ENCODE data around the gene MORC3.
A peak's percentile ranks its signal among the peaks of the same experiment; 100 is the strongest.
"Not testable (repeated sequence)": the region's sequence is repeated elsewhere in the genome, so short reads cannot be mapped to it uniquely, and the experiment has no call there.

MORC3 gene, protein sequence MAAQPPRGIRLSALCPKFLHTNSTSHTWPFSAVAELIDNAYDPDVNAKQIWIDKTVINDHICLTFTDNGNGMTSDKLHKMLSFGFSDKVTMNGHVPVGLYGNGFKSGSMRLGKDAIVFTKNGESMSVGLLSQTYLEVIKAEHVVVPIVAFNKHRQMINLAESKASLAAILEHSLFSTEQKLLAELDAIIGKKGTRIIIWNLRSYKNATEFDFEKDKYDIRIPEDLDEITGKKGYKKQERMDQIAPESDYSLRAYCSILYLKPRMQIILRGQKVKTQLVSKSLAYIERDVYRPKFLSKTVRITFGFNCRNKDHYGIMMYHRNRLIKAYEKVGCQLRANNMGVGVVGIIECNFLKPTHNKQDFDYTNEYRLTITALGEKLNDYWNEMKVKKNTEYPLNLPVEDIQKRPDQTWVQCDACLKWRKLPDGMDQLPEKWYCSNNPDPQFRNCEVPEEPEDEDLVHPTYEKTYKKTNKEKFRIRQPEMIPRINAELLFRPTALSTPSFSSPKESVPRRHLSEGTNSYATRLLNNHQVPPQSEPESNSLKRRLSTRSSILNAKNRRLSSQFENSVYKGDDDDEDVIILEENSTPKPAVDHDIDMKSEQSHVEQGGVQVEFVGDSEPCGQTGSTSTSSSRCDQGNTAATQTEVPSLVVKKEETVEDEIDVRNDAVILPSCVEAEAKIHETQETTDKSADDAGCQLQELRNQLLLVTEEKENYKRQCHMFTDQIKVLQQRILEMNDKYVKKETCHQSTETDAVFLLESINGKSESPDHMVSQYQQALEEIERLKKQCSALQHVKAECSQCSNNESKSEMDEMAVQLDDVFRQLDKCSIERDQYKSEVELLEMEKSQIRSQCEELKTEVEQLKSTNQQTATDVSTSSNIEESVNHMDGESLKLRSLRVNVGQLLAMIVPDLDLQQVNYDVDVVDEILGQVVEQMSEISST

DNA sequence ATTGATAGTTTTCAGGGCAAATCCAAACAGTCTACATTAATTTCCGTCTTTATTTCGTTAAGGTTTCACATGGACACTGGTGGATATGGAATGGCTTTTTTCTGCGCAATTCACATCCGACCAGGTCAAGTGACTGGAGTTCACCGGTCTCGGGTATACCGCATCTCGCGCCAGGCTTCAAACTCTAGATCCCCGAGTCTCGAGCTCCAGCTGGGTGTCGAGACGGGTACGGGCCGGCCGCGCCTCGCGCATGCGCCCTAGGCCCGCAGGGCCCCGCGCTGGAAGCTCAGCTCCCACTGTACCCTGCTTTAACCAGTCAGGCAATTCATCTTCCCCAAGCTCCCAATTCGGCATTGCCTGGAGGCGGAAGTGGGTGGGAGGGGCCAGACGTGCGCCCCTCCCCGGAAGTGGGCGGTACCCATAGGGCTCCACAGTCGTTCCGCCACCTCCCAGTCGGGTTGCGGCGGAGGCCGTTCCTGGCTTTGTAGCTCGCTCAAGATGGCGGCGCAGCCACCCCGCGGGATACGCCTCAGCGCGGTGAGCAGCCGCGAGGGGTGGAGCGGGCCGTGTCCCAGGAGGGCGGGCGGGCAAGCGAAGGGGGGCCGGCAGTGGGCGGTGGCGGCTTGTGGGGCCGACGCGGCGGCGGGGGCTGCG, at the start of gene MORC3:
TSS of gene MORC3 (plus strand) at position 431 of the 654 bp plus-strand sequence. CDS start at position 499, 68 bp downstream.
- DNase-seq (ENCODE audit: low read depth in 2 of 2), result peak; percentile 98 to 99

DNA sequence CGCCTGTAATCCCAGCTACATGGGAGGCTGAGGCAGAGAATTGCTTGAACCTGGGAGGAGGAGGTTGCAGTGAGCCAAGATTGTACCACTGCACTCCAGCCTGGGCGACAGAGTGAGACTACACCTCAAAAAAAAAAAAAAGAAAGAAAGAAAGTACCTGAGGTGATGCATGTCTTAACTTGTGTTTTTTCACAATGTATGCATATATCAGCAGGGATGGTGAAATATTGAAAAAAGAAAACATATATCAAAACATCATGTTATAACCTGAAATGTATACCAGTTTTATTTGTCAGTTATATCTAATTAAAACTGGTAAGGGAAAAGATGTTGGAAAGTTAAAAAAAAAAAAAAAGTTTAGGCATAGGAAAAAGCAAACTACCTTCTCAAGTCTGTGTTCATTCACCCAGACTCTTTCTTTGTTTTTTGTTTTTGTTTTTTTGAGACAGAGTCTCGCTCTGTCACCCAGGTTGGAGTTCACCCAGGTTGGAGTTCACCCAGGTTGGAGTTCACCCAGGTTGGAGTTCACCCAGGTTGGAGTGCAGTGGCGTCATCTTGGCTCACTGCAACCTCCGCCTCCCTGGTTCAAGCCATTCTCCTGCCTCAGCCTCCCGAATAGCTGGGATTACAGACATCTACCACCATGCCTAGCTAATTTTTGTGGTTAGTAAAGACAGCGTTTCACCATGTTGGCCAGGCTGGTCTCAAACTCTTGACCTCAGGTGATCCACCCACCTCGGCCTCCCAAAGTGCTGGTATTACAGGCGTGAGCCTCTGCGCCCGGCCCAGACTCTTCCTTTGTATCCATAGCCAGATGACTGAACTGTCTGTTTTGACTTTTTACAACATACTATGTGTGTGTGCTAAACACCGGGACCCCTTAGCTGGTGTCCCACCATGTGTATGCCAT, 49.0 kb upstream of the MORC3 start:
- not testable (repeated sequence) for DNase-seq (ENCODE audit: low read depth in 2 of 2)

DNA sequence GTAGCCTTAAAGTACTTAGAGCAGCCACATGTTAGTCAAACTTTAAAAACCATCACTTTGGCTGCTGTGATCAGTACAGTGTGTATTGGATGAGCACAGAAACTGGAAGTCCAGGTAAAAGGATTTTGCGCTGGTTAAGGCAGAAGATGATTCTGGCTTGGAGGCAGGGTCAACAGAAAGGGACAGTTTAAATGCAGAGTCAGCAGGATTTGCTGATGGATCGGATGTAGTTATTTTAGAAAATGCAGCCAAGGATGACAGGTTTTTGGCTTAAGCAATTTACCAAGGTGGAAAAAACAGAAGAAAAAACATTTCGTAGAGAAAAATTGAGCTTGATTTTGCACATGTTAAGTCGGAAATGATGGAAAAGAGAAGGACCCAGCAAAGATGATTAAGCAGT, 45.9 kb upstream of the MORC3 start:
- no peak for DNase-seq (ENCODE audit: low read depth in 2 of 2)

DNA sequence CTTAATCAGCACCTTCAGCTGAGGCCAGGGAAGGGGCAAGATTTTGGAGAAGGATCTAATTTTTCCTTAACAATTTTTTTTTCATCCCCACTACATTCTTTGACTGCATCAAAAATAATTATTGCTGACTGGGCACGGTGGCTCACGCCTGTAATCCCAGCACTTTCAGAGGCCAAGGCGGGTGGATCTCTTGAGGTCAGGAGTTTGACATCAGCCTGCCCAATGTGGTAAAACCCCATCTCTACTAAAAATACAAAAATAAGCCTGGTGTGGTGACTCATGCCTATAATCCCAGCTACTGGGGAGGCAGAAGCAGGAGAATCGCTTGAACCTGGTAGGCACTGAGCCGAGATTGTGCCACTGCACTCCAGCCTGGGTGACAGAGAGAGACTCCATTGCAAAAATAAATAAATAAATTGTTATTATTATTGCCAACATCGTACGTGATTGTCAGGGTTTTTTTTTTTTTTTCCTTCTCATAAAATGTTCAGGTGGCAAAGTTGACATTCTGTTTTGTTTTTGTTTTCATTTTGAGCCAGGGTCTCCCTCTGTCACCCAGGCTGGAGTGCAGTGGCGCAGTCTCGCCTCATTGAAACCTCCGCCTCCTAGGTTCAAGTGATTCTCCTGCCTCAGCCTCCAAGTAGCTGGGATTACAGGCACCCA, 37.3 kb upstream of the MORC3 start:
- DNase-seq (ENCODE audit: low read depth in 2 of 2), result no peak

DNA sequence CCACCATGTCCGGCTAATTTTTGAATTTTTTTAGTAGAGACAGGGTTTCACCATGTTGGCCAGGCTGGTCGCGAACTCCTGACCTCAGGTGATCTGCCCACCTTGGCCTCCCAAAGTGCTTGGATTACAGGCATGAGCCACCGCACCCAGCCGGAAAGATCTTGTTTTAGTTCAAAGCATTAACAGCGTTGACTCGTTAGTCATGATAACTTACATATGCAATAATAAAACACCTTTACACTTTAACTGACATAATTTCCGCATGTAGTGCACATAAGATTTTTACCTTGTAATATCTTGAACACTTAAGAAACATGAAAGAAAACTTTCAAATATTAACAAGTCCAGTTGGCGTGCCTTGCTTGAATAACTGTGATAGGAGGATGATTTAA, 36.8 kb upstream of the MORC3 start:
- DNase-seq (ENCODE audit: low read depth in 2 of 2), result not testable (repeated sequence)

DNA sequence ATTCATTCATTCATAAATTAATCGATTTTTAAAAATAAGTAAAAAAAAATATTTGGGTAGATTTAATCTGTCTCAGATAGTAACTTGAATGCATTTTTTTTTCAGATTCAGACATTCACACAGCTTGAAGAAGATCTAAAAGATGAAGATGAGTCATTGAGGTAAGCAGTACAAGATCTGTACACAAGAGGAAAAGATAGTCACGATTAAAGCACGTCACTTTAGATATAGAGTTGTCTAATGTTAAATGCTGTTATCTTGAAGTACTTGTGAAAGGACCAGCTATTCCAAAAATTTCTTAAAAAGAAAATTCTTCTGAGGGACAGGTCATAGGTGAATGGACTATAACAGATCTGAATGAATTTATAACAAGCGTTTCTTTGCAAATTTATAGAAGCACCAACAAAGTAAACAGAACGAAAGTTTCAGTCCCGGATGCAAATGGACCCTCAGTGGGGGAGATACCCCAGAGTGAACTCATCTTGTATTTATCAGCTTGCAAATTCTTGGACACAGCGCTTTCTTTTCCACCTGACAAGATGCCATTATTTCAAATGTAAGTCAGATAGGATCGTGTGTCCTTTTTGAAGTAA, 31.2 kb upstream of the MORC3 start:
- no peak for DNase-seq (ENCODE audit: low read depth in 2 of 2)

DNA sequence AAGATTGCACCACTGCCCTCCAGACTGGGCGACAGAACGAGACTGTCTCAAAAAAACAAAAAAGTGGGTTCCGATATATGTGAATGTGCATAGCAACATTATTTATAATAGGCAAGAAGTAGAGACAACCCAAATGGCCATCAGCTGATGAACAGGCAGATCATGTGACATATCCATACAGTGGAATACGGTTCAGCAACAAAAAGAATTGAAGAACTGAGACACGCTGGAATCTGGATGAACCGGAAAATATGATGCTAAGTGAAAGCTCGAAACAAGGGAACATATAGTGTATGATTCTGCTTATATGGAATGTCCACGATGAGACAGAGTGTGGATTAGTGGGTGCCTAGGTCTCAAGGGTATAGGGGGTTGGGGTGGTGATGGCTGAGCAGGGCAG, 28.5 kb upstream of the MORC3 start:
- DNase-seq (ENCODE audit: low read depth in 2 of 2), result no peak

DNA sequence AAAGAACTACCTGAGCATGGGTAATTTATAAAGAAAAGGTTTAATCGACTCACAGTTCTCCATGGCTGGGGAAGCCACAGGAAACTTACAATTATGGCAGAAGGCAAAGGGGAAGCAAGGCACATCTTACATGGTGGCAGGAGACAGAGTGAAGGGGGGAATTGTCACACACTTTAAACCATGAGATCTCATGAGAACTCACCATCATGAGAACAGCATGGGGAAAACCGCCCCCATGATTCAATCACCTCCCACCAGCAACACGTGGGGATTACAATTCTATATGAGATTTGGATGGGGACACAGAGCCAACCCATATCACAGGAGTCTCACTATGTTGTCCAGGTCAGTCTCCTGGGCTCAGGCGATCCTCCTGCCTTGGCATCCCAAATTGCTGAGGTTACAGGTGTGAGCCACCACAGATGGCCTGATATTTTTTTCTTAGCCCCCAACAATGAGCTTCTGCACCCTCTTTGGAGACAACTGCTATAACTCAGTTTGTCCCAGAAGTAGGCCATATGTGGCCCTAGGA, 22.5 kb upstream of the MORC3 start:
- DNase-seq (ENCODE audit: low read depth in 2 of 2), result no peak

DNA sequence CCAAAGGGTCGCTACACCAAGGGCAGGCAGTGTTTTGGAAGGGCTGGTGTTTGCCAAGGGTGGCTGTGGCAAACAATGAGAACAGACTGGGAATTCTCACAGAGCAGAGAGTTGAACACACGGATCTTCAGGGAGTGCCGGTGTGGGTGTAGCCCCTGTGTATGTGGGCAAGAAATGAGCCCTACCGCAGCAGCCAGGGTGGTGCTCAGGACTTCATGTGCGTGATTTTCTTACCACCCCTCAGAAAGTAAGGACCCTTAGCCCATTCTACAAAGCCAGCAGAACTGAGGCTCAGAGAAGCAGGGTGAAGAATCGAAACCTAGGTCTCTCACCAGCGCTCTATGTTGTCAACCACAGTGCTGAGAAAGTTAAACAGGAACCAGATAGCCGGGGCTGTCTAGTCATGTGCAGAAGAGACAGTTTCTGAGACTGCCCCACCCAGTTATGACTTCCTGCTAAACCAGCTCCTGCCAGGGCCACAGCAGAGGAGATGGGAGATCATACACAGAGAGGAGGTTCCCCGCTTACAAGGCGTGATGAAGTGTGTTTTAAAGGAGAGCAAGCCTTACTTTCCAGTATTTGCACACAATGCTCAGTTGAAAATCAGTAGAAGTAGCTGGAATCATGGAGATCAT, 21.9 kb upstream of the MORC3 start:
- DNase-seq (ENCODE audit: low read depth in 2 of 2), result no peak

DNA sequence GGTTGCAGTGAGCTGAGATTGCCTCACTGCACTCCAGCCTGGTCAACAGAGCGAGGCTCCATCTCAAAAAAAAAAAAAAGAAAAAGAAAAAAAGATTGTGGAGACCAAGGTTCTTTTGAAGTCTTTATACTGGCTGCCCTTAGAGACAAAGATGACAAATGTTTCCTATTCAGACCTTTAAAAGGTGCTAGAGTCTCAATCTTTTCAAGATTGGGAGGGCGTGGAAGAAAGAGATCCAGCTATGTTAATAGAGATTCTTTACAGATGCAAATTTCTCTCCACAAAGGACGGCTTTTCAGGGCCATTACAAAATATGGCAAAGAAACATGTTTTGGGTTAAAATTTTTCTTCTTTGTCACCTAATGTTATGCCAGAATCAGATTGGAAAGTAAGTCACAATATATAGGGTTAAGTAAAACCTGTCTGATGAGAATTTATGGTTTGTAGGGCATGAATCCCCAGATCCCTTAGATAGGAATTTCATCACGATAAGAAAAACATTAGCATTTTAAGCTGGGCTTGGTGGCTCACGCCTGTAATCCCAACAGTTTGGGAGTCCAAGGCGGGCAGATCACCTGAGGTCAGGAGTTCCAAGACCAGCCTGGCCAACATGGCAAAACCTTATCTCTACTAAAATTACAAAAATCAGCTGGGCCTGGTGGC, 13.0 kb upstream of the MORC3 start:
- DNase-seq (ENCODE audit: low read depth in 2 of 2), result no peak

DNA sequence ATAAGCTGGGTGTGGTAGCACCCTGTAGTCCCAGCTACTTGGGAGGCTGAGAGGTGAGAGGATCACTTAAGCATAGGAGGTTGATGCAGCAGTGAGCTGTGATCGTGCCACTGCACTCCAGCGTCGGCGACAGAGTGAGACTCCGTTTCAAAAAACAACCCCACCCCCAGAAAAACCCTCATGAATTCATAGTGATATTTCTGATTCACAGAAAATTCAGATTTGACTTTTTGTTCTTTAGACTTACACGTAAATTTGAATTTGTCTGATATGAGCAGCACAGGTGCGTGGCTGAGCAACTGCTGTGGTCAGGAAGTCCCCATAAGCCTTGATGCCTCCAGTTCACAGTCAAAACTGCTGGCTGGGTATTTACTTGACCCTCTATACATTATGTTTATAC, 10.0 kb upstream of the MORC3 start:
- DNase-seq (ENCODE audit: low read depth in 2 of 2), result no peak

DNA sequence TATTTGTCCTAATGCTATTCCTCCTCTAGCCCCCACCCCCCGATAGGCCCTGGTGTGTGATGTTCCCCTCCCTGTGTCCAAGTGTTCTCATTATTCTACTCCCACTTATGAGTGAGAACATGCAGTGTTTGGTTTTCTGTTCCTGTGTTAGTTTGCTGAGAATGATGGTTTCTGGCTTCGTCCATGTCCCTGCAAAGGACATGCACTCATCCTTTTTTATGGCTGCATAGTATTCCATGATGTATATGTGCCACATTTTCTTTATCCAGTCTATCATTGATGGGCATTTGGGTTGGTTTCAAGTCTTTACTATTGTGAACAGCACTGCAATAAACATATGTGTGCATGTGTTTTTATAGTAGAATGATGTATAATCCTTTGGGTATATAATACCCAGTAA, 6.6 kb upstream of the MORC3 start:
- DNase-seq (ENCODE audit: low read depth in 2 of 2), result not testable (repeated sequence)

DNA sequence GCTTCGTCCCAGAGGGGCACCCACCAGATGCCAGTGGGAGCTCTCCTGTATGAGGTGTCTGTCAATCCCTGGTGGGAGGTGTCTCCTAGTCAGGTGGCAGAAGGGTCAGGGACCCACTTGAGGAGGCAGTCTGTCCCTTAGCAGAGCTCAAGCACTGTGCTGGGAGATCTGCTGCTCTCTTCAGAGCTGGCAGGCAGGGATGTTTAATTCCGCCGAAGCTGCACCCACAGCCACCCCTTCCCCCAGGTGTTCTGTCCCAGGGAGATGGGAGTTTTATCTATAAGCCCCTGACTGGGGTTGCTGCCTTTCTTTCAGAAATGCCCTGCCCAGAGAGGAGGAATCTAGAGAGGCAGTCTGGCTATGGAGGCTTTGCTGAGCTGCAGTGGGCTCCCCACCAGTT, 4.0 kb upstream of the MORC3 start:
- DNase-seq (ENCODE audit: low read depth in 2 of 2), result not testable (repeated sequence)

DNA sequence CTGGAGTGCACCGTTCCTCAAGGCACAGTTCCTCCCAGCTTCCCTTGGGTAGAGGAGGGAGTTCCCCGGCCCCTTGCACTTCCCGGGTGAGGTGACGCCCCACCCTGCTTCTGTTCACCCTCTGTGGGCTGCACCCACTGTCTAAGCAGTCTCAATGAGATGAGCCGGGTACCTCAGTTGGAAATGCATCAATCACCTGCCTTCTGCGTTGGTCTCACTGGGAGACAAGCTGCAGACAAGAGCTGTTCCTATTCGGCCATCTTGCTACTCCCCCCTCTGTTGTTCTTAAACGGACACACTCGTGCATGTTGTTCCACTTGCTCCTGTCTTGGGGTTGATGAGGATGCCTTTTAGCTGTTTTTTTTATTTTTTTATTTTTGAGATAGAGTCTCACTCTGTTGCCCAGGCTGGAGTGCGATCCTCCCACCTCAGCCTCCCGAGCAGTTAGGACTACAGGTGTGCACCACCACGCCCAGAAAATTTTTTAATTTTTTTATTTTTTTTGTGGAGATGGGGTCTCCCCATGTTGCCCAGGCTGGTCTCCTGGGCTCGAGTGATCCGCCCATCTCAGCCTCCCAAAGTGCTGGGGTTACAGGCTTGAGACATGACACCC, 3.0 kb upstream of the MORC3 start:
- no peak for DNase-seq (ENCODE audit: low read depth in 2 of 2)

DNA sequence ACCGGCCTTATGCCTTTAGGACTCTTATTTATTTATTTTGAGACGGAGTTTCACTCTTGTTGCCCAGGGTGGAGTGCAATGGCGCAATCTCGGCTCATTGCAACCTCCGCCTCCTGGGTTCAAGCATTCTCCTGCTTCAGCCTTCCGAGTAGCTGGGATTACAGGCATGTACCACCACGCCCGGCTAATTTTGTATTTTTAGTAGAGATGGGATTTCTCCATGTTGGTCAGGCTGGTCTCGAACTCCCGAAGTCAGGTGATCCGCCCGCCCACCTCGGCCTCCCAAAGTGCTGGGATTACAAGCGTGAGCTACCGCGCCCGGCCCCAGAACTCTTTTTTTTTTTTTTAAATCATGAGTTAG, 611 bp upstream of the MORC3 start:
- not testable (repeated sequence) for DNase-seq (ENCODE audit: low read depth in 2 of 2)

DNA sequence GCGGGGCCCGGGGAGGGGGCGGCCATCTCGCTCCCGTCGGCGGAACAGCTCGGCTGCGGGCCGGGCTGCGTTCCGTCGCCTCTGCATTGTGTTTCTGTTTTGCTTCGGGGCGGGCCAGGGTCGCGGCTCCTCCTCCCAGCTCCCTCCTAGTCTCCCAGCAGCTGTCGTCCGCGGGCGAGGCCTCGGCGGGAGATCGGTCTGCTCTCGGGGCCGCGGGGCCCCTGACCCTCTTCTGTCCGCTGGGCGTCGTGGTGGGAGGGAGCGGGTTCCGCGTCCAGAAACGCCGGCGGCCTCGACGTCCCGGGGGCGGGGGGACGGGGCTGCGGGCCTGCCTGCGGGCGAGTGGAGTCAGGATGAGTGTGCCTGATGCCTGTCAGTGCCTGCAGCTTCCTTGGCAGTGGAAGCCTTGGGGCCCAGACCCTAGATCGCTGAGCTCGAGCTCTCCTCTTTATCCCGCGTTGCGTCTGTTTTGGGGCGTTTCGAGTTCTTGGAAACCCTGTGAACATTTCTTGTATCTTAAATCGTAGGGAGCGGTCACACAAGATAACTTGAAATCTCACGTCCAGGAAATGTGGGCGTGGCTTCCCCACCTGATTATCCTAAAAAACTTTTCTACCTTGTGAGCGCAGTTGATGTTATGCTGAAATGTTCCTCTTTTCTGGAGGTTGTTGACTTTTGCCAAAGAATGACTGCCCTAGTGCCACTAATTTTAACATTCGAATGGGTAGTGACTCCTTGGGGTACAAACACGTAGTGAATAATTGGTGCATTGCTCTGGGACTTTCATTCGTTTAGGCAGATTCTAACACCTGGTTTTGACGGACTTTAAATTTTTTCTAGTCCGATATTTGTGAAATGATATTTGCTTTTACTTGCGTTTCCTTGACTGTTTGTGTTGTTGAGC, 676 bp downstream of the MORC3 start:
- peak; percentile 16 to 27 for DNase-seq (ENCODE audit: low read depth in 2 of 2)

DNA sequence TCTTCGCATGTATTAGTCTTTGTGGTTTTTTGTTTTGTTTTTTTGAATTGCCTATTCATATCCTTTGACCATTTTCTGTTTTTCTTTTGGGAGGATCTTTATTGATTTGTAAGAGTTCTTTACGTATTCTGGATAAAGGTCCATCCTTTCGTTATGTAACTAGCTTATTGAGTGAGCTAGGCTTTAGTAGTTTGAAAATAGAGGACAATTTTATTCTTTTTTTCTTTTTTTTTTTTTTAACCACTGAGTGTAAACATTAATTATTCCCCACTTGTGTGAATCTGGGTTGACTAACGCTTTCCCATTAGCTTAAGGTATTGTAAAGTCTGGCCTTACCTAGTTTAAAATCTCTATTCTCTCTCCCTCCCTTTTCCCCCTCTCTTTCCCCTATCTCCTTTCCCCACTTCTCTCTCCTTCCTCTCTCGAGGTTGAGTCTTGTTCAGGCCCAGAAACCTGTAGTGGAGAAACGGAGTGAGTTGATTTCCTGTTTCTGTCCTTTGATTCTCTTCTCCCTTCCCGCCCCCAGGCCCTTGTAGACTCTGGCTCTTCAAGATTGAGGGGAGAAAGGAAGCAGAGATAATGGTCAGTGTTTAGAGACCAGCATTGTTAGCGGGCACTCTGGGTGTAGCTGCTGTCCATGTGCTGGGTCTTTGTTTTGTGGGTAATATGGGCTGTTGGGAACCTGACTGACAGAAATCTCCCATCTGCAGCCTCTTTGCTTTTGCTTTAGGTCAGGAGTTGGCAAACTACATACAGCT, 1.5 kb downstream of the MORC3 start:
- no peak for DNase-seq (ENCODE audit: low read depth in 2 of 2)

Data from fibroblast of skin of left quadriceps (primary cell).